Spleen (tissue), 11 donors: Measurements from ENCODE around the gene ITPK1. TPM values are rescaled to one million over a fixed set of nuclear protein-coding genes. Genes with fewer than 3 reads are reported as not detected.
"Not testable (repeated sequence)": the region's sequence is repeated elsewhere in the genome, so short reads cannot be mapped to it uniquely, and the experiment has no call there.

Experiments
- DNase-seq: peaks from one replicate; pipeline ENCODE4 v3.0.0-alpha.2; 2020
- H3K27ac ChIP-seq, 8 donors: fragments of 200-600 bp; sonication (generic) in 7 of 8; 1 replicate in 4 of 8; 2 replicates in 4 of 8; pipeline versions ENCODE4 v1.5.0 to v1.8.0; 2016 to 2021; ENCODE audit warnings: inconsistent platforms in 4 of 8, mild to moderate bottlenecking in 4 of 8, moderate library complexity in 1 of 8
- H3K27me3 ChIP-seq, 7 donors: fragments of 200-600 bp; sonication (generic) in 6 of 7; replicated peaks in 1 of 7; 1 replicate in 4 of 7; 2 replicates in 3 of 7; pipeline versions ENCODE4 v1.5.0 to v1.8.0; 2016 to 2021; ENCODE audit warnings: inconsistent platforms in 3 of 7, mild to moderate bottlenecking in 1 of 7
- H3K36me3 ChIP-seq, 6 donors: fragments of 200-600 bp; sonication (generic) in 5 of 6; 1 replicate in 4 of 6; 2 replicates in 2 of 6; pipeline versions ENCODE4 v1.5.0 to v1.8.0; 2016 to 2021; ENCODE audit warnings: inconsistent platforms in 2 of 6
- H3K4me1 ChIP-seq, 6 donors: fragments of 200-600 bp; sonication (generic) in 5 of 6; 1 replicate in 3 of 6; 2 replicates in 3 of 6; pipeline versions ENCODE4 v1.5.0 to v1.8.0; 2016 to 2021; ENCODE audit warnings: inconsistent platforms in 3 of 6
- H3K4me3 ChIP-seq, 8 donors: fragments of 200-600 bp; sonication (generic) in 7 of 8; 1 replicate in 4 of 8; 2 replicates in 4 of 8; pipeline versions ENCODE4 v1.5.0 to v1.8.0; 2016 to 2021; ENCODE audit warnings: inconsistent platforms in 4 of 8, mild to moderate bottlenecking in 4 of 8, moderate library complexity in 2 of 8
- H3K9me3 ChIP-seq, 8 donors: fragments of 200-600 bp; sonication (generic) in 7 of 8; 1 replicate in 4 of 8; 2 replicates in 4 of 8; pipeline versions ENCODE4 v1.5.0 to v1.8.0; 2016 to 2021; ENCODE audit warnings: inconsistent platforms in 4 of 8
- POLR2A ChIP-seq, 3 donors: fragments of 450-650 bp; IDR thresholded peaks; one replicate each; pipeline ENCODE4 v1.5.1; 2017; ENCODE audit warnings: antibody characterized with exemption in 3 of 3, mild to moderate bottlenecking in 1 of 3
- POLR2AphosphoS5 ChIP-seq, 3 donors: sonication (generic); formaldehyde crosslinking; IDR thresholded peaks; one replicate each; pipeline ENCODE4 v1.5.1; 2017; ENCODE audit warnings: antibody characterized with exemption in 3 of 3
- WGBS, 5 donors: extraction: QIAGEN DNeasy Blood & Tissue Kit in 3 of 5; methylation state at CpG; one replicate each; pipeline versions ENCODE4 v1.1.5 to v1.1.7; 2013 to 2018; 5-methylcytosine and 5-hydroxymethylcytosine counted together
- intact Hi-C: fragments of 100-400 bp; cut with DNase I; formaldehyde crosslinking; loops from one replicate; pipeline ENCODE4 v1.15.0; 2023; ENCODE audit warnings: low total_unique reads
- polyA plus RNA-seq, 3 donors: library from polyadenylated mRNA; stranded (reverse); fragments of 200-250 nt; gene quantifications; one replicate each; pipeline ENCODE4 v1.2.1, GENCODE V29; 2013
- total RNA-seq, 7 donors: library from RNA; depleted of rRNA in 3 of 7; stranded (reverse); fragments of >200 nt in 3 of 7; fragmentation: NEBNext Ultra II Directional in 4 of 7; extraction: Animal tissue kit (Norgen Biotek cat#: 25700) in 4 of 7; gene quantifications; one replicate each; pipeline versions ENCODE4 v1.1.0 to v1.2.1, GENCODE V29; 2016 to 2021
- TF ChIP-seq, protein P1 (sequence below), 11 experiments: fragments of 200-600 bp in 7 of 11; fragments of 450-650 bp in 4 of 11; sonication (generic) in 4 of 11; IDR thresholded peaks in 8 of 11; conservative IDR thresholded peaks in 3 of 11; 1 replicate in 7 of 11; 2 replicates in 4 of 11; pipeline versions ENCODE4 v1.4.0 to v1.8.0; 2016 to 2021; ENCODE audit warnings: antibody characterized with exemption in 11 of 11, inconsistent platforms in 4 of 11, mild to moderate bottlenecking in 1 of 11
- donor health status: healthy with polysubstance abuse.
- donor health status: DM: no; HTN: no; CAD: no; lungs with moderate emphysema.
- donor health status: DM: no; HTN: no; CAD: no.
- donor health status: Bipolar disorder and iron deficiency.
- donor health status: healthy.
- donor health status: DM: no; HTN: no; CAD: no.
- donor health status: DM: yes; HTN: yes; CAD: no.

The ITPK1 gene
- total and polyA plus RNA-seq, 10 donors, result 22.9 to 123 (median 68.0) TPM

DNA sequence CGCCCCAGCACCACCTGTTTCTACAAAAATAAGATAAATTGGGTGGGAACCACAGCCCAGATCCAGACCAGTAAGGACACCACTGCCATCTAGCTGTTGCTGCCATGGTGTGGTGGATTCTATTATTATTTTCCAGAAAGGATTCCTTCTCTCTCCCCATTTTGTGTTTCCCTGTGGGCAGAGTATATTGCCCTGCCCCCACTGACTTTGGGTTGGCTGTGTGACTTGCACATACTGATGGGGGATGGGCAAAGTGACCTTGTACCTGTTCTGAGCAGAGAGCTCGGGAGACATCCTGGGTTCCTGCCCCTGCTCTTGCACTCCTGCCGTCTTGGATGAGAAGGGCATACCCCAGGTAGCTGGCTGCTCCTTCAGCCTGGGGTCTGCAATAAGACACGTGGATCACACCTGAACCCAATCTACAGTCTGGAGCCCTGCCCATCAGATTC lies 44.7 kb upstream of the ITPK1 start:
- H3K27me3 ChIP-seq, result no peaks in the 10 kb centered on the region
- DNase-seq, result no peak
- H3K4me3 ChIP-seq, result no peak overlapping the region
- TF ChIP-seq POLR2AphosphoS5 (IDR thresholded peaks at IDR 0.05) (no peak), POLR2A (IDR thresholded peaks at IDR 0.05) (no peak)
- TF ChIP-seq, protein P1, sequence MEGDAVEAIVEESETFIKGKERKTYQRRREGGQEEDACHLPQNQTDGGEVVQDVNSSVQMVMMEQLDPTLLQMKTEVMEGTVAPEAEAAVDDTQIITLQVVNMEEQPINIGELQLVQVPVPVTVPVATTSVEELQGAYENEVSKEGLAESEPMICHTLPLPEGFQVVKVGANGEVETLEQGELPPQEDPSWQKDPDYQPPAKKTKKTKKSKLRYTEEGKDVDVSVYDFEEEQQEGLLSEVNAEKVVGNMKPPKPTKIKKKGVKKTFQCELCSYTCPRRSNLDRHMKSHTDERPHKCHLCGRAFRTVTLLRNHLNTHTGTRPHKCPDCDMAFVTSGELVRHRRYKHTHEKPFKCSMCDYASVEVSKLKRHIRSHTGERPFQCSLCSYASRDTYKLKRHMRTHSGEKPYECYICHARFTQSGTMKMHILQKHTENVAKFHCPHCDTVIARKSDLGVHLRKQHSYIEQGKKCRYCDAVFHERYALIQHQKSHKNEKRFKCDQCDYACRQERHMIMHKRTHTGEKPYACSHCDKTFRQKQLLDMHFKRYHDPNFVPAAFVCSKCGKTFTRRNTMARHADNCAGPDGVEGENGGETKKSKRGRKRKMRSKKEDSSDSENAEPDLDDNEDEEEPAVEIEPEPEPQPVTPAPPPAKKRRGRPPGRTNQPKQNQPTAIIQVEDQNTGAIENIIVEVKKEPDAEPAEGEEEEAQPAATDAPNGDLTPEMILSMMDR (IDR thresholded peaks at IDR 0.05 in 8 of 11, conservative IDR thresholded peaks at IDR 0.05 in 3 of 11), result peak in 2 of 11 experiments; percentile 9 to 16
- no peaks in the 10 kb centered on the region for H3K36me3 ChIP-seq
- intact Hi-C loops, result no loop called here
- no peaks in the 10 kb centered on the region for H3K4me1 ChIP-seq
- no peak overlapping the region for H3K27ac ChIP-seq
- 50 to 64% (median 57%) methylated on average over 4 of the region's 4 CpGs for WGBS, 5 donors
- H3K9me3 ChIP-seq, result no peaks in the 10 kb centered on the region

DNA sequence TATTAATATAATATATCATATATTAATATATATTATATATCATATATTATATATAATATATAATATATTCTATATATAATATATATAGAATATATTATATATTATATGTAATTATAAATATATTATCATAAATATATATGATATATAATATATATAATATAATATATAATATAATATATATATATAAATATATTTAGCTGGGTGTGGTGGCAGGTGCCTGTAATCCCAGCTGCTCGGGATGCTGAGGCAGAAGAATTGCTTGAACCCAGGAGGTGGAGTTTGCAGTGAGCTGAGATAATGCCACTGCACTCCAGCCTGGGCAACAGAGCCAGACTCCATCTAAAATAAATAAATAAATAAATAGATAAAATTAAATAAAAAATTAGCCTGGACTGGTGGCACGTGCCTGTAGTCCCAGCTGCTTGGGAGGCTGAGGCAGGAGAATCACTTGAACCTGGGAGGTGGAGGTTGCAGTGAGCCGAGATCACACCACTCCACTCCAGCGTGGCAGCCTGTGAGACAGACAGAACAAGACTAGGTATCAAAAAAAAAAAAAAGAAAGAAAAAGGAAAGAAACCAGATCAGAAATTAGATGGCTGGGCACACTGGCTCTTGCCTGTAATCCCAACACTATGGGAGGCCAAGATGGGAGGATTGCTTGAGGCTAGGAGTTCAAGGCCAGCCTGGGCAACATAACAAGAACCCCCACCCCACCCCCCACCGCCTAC lies 44.1 kb upstream of the ITPK1 start:
- DNase-seq, H3K4me1 ChIP-seq, H3K4me3 ChIP-seq, intact Hi-C loops, H3K9me3 ChIP-seq, H3K27me3 ChIP-seq, H3K27ac ChIP-seq, H3K36me3 ChIP-seq: not testable (repeated sequence)
- 59 to 75% (median 69%) methylated on average over 5 of the region's 5 CpGs for WGBS, 5 donors

DNA sequence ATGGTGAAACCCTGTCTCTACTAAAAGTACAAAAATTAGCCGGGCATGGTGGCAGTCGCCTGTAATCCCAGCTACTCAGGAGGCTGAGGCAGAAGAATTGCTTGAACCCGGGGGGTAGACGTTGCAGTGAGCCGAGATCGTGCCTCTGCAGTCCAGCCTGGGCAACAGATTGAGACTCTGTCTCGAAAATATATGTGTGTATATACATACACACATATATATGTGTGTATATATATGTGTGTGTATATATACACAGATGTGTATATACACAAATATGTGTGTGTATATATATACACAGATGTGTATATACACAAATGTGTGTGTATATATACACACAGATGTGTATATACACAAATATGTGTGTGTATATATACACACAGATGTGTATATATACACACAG lies 42.6 kb upstream of the ITPK1 start:
- H3K4me1 ChIP-seq, H3K9me3 ChIP-seq, DNase-seq, H3K27ac ChIP-seq, intact Hi-C loops, H3K27me3 ChIP-seq, H3K36me3 ChIP-seq, H3K4me3 ChIP-seq: not testable (repeated sequence)
- WGBS, 5 donors, result 92 to 96% (median 94%) methylated on average over 7 of the region's 7 CpGs

DNA sequence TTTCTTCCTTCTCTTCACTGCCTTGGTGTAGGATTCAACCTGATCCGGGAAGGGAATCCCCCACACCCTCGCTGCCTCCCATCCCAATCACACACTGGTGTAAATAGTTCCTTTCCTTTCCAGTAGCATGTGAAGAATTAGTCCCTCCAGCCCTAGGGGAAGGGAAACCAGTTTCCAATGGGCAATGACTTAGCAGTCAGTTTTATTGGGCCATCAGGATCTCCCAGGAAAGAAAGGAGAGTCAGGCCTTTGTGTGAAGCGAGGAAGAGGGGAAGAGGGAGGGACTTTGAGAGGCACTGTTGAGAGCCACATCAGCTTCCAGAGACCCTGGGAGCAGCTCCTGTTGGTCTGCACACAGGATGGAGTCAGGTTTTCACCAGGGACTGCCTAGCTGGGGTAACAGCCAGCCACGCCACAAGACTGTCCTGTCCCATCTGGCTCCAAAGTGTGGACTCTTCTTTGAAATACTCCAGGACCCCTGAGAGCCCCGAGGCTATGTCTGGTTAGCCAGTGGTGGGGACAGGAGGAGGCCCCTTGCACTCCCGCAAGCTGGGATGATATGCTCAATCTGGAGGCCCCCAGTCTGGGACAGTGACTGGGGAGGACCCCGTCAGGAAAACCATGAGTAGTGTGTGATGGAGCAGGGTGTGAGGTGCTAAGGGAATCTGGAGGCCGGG lies 41.1 kb upstream of the ITPK1 start:
- Histone ChIP-seq H3K27ac (no peak overlapping the region), H3K4me1 (peaks cover 0 to under 1% (median 0%) of the 10 kb centered on the region in 6 donors), H3K9me3 (no peaks in the 10 kb centered on the region), H3K4me3 (no peak overlapping the region), H3K27me3 (no peaks in the 10 kb centered on the region), H3K36me3 (no peaks in the 10 kb centered on the region)
- DNase-seq, result no peak
- intact Hi-C loops, result no loop called here
- WGBS, 5 donors, result 77 to 82% (median 79%) methylated on average over 8 of the region's 8 CpGs
- TF ChIP-seq POLR2AphosphoS5 (IDR thresholded peaks at IDR 0.05) (no peak), POLR2A (IDR thresholded peaks at IDR 0.05) (no peak)
- TF ChIP-seq, protein P1 (IDR thresholded peaks at IDR 0.05 in 8 of 11, conservative IDR thresholded peaks at IDR 0.05 in 3 of 11), result no peak

DNA sequence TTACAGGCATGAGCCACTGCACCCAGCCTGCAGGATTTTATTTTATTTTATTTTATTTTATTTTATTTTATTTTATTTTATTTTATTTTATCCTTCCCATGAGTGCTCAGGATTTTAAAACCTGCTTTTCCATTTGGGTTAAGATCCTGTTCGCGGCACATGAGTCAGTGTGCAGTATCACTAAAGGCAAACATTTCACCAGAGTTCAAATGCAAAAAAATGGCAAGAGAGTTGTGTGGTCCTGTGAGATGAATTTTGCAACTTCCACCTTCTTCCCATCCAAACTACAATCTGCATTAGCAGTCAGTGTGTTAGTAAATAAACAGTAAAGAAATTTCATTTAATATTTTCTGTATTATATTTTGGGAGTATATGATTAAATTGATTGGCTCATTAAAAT lies 39.9 kb upstream of the ITPK1 start:
- Histone ChIP-seq H3K4me1 (peaks cover 1 to 12% (median 4%) of the 10 kb centered on the region in 6 donors), H3K9me3 (no peaks in the 10 kb centered on the region), H3K27me3 (no peaks in the 10 kb centered on the region), H3K4me3 (no peak overlapping the region), H3K27ac (no peak overlapping the region), H3K36me3 (no peaks in the 10 kb centered on the region)
- TF ChIP-seq POLR2AphosphoS5 (IDR thresholded peaks at IDR 0.05) (no peak), POLR2A (IDR thresholded peaks at IDR 0.05) (no peak)
- TF ChIP-seq, protein P1 (IDR thresholded peaks at IDR 0.05 in 8 of 11, conservative IDR thresholded peaks at IDR 0.05 in 3 of 11), result no peak
- WGBS, 5 donors, result 64 to 93% (median 80%) methylated on average over 2 of the region's 2 CpGs
- DNase-seq, result no peak
- intact Hi-C loops, result no loop called here
